Measurements from ENCODE around the gene PIK3CD.
"Not testable (repeated sequence)": the region's sequence is repeated elsewhere in the genome, so short reads cannot be mapped to it uniquely, and the experiment has no call there.

The PIK3CD gene

DNA sequence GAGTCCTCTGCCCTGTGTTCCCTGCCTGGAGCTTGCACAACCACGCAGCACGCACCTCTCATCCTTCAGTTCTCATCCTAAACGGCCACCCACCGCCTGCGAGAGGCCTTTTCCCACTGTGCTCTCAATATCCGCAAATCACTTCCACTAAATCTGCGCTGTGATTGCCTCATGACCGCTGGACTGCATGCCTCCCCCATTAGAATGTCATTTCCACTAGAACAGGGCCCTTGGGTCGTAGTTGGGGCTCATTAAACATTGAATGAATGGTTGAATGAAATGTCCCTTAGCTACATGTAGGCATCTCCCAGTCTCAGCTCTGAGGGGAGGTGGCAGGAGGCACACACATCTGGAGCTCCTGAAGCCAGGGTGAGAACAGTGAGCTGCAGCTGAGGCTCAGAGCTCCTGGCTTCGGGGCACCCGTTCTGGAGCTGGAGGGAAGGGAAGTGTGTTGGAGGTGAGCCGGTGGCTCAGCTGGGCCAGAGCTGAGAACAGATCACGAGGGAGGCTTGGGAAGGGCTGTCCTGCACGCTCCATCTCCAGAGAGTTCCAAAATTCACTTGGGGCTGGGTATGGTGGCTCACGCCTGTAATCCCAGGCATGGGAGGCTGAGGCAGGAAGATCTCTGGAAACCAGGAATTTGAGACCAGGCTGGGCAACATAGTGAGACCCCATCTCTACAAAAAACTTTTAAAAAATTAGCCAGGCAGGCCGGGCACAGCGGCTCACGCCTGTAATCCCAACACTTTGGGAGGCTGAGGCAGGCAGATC lies 32.4 kb upstream of the PIK3CD start:
- in situ Hi-C loops (cut with HindIII; ENCODE audit: low sequenced_read_pairs): no loop called here

DNA sequence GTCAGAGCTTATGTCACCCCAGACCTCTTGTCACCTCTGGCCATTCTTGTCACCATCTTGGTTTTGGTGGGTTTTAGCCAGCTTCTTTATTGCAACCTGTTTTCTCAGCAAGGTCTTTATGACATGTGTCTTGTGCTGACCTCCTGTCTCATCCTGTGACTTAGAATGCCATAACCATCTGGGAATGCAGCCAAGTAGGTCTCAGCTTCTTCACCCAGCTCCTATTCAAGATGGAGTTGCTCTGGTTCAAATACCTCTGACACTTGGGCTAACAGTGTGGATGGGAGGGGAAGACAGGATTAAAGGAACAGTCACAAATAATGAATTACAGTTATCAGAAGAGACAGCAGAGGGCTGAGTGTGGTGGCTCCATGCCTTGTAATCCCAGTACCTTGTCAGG lies 30.5 kb upstream of the PIK3CD start:
- in situ Hi-C loops (cut with HindIII; ENCODE audit: low sequenced_read_pairs): no loop called here

DNA sequence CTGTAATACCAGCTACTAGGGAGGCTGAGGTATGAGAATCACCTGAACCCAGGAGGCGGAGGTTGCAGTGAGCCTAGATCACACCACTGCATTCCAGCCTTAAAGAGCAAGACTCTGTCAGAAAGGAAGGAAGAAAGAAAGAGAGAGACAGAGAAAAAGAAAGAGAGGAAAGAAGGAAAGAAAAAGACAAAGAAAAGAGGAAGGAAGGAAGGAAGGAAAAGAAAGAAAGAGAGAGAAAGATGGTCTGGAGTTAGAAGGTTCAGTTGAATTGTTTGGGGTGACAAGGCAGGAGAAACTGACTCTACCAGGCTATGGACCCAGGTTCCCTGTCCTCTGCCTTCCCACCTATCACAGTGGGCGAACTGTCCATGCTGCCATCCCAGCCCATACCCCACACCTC lies 27.4 kb upstream of the PIK3CD start:
- in situ Hi-C loops (cut with HindIII; ENCODE audit: low sequenced_read_pairs): no loop called here

DNA sequence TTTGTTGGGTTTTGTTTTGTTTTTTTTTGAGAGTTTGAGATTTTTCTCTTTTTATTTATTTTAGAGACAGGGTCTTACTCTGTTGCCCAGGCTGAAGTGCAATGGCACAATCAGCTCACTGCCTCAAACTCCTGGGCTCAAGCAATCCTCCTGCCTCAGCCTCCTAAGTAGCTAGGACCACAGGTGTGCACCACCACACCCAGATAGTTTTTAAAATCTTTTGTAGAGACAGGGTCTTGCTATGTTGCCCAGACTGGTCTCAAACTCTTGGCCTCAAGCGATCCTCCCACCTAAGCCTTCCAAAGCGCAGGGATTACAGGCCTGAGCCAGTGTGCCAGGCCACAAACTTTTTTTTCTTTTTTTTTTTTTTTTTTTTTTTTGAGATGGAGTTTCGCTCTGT lies 26.5 kb upstream of the PIK3CD start:
- in situ Hi-C loops (cut with HindIII; ENCODE audit: low sequenced_read_pairs): not testable (repeated sequence)

DNA sequence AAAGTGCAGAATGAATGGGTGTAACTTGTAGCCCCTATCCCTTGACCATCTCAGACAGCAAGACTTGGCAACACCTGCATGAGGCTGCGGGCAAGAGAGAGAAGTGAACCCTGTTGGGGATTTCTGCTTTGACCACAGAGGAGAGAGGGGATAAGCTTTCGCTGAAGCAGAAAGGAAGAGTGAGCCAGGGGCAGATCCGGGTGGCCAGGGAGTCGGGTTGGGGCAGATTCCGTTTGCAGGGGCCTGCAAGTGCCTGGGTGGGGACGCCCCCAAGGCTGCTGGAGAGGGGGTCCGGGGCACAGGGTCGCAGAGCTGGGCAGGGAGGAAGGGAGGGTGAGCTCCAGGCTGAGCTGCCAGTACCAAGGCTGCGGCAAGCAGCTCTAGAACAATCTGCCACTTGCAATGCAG lies 25.3 kb upstream of the PIK3CD start:
- in situ Hi-C loops (cut with HindIII; ENCODE audit: low sequenced_read_pairs): no loop called here

DNA sequence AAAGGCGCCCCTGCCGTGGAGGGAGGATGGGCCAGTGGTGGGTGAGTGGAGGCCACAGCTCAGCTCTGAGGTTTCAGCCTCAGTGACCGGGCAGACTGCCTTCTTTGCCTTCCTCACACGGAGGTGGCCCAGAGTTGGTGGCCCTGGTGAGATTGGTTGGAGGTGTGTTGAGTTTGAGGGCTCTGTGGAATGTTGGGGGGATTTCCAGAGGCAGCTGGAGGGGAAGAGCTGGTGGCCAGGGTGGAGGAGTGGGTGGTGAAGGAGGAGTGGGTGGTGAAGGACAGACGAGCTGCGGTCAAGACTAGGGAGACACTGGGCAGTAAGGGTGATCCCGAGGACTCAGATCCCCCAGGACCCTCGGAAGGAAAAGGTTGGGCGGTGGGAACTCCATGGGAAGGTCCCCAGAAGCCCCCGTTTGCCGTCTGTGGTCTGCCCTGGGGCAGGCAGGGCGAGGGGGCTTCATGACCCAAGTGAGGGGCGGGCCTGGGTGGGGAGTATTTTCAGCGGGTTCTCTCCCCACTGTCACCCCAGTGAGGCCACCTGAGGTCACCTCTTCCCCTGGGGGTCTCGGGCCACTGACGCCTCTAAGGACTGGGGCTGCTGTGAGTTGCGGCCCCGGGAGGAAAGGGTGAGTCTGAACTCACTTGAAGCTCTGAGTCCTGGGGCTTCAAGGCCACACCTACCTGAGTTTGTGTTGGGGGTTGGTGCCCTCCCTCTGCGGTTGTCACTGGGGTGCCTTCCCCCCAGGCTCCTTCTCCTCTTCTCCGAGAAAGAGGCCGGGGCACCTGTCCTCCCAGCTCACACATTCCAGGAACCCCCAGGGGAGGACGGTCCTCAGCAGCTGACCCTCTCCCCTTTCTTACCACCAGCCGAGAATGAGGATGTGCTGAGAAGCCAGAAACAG lies 22.7 kb upstream of the PIK3CD start:
- in situ Hi-C loops (cut with HindIII; ENCODE audit: low sequenced_read_pairs): no loop called here

DNA sequence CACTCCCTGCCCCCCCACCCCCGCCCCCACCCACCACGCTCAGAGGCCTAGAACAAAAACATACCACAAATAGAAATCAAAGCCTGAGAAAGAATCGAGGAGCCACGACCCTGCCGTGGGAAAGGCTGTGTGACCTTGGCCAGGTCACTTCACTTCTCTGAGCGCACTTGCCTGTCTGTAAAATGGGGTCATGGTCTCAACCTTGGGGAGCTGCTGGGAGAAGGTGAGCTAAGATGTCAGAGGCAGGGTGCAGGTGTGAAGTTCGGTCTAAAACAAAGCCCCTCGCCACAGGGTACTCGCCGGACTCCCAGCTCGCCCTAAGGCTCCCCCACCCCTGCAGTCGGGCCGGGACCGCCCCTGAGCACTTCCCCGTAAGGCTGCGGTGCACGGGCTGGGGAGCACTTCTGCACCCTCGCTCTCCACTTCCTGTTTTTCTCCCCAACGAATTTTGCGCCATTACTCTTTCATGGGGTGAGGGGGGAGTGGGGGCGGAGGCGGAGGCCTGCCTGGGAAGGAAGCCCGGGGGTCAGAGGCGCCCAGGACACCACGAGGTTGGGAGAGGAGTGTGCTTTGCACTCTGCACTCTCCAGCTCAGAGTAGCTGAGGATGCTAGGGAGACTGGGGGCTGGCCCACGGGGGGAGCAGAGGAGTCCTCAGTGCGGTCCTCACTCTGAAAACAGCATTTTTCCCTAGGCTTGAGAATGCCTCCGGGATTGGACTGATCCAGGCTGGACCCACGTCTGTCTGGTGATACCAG lies 21.9 kb upstream of the PIK3CD start:
- in situ Hi-C loops (cut with HindIII; ENCODE audit: low sequenced_read_pairs): no loop called here

DNA sequence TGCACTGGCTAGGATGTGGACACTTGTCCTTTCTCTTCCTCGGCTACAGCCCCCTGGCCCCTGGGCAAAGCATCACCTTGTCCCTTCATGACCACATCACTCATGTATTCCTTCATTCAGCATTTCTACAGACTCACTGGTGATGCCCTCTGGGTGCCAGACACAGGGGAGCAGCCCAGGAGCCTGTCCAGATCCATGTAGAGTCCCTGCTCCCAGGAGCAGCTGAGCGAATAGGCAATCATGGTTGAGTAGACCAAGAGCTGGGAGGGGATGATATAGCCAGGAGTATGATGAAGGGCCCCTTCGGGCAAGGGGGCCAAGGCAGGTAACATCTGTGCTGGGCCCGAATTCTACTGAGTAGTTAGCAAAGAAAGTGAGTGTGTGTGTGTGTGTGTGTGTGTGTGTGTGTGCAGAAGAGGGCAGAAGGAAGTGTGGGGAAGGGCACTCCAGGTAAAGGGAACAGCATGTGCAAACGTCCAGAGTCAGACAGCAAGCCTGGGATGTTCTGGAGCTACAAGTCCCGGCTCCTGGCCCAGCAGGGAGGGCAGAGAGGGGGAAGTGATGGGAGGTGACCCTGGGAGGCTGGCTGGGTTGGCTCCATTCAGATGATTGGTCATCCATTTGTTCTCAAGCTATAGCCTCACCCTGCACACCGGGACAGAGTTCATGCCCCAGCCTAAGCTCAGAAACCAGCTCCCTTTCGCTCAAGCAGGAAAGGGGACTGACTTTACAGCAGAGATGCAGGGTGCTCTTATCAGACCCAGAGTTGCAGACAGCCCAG lies 21.0 kb upstream of the PIK3CD start:
- in situ Hi-C loops (cut with HindIII; ENCODE audit: low sequenced_read_pairs): no loop called here

DNA sequence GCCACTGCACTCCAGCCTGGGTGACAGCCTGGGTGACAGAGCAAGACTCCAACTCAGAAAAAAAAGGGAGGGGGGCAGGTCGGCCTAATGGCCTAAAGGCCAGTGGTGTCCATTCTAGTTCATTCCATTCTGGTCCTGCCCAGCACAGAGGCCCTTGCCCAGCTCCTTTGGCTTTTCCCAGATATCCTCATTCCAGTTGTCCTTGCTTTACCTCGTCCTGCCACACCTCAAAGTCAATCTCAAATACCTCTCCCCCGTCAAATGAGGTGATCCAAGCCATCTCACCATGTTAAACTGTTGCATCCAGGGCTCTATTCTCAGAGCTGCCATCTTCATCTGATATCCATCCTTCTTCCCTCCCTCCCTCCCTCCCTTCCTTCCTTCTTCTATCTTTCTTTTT lies 19.9 kb upstream of the PIK3CD start:
- in situ Hi-C loops (cut with HindIII; ENCODE audit: low sequenced_read_pairs): no loop called here

DNA sequence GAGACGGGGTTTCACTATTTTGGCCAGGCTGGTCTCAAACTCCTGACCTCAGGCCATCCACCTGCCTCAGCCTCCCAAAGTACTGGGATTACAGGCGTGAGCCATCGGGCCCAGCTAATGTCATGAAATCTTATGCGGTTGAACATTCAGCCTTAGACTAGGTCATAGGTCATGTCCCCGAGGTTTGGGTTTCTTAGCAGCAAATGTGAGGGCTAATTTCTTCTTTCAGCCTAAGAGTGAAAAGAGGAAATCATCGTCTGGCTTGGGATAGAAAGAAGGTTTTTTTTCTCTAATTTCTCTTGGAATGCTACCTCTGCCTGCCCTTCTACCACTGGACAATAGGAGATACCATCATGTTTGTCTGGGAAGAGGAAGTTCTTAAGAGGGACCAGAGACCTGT lies 18.0 kb upstream of the PIK3CD start:
- in situ Hi-C loops (cut with HindIII; ENCODE audit: low sequenced_read_pairs): no loop called here

DNA sequence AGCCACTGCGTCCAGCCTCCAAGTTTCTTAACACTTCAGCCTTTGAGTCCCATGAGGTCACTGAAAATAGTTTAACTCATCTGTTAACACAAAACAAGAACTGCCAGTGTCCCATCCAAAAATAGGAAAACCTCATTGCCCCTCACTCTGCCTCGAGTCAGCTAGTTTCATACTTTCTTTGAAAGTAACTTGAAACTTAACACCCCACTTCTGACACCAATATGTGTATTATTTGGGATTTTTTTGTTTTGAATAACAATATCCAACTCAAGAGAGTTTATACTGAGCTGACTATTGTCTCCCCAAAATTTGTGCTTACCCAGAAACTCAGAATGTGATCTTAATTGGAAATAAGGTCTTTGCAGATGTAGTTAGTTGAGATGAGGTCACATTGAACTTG lies 16.9 kb upstream of the PIK3CD start:
- in situ Hi-C loops (cut with HindIII; ENCODE audit: low sequenced_read_pairs): no loop called here

DNA sequence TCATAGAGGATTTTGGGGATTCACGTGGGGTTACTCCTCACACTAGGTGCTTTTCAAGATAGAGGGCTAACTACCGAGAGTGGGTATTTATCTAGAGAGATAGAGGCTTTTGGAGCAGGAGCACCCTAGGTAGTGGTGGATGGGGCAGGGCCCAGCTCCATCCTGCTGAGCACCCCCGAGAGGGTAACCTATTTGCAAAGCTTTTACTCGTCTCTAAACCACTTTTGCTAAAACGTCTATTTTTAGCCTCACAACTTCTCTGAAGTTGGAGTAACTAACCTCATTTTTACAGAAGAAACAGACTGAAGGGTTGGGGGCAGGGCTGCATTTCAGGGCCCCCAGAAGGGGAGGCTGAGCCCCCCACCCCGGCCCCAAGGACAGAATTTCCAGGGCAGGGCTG lies 12.3 kb upstream of the PIK3CD start:
- in situ Hi-C loops (cut with HindIII; ENCODE audit: low sequenced_read_pairs): no loop called here

DNA sequence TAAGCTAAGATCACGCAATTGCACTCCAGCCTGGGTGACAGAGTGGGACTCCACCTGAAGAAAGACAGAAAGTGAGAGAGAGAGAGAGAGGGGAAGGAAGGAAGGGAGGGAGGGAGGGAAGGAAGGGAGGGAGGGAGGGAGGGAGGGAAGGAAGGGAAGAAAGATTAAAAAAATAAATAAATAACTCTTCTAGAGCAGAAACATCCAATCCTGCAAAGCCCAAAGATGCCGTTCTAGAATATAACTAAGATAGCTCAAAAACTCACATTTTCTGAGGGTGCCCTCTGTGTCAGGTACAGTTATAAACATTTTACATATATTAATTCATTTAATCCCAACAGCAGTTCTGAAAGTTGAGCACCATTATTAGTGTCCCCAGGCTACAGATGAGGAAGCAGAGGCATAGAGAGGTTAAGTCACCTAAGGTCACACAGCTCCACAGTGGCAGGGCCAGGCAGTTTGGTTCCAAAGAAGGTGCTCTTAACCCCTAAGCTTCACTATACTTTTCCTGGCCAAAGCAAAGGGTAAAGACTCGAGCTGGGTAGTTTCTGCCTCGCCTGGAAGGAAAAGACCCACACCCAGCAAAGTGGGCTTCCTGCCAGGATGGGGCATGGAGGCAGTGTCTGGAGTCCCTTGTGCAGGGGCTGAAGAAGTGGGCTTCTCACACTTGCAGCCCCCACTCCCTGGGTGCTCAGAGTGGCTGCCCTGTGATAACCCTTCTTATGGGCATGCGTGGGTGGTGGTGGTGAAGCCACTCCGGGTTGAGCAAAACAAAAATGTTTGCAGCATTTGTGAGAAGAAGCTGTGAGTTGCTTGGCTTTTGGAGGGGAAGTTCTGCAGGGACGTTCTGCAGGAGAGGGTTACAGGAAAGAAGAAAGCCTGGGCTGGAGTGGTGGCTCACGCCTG lies 7.9 kb upstream of the PIK3CD start:
- in situ Hi-C loops (cut with HindIII; ENCODE audit: low sequenced_read_pairs): loop anchor here (5.0 kb wide), 1 partner anchor 46 kb away; no protein-coding TSS in a partner anchor

DNA sequence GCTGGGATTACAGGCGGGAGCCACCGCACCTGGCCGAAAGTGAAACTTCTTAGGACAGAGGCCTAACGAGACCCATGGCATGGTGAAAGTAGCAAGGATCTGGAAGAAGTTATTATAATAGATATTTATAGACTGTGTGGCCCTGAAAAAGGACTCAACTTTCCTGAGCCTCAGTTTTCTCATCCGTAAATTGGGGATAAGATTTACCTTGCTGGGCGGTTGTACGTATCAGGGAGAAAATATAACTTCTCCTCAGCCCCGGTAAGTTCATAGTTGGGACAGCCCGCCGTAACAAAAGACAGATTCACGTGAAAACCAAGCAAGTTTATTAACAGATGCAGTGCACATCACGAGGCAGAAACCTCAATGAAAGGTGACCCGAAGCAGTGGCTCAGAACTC lies 5.5 kb upstream of the PIK3CD start:
- in situ Hi-C loops (cut with HindIII; ENCODE audit: low sequenced_read_pairs): no loop called here

DNA sequence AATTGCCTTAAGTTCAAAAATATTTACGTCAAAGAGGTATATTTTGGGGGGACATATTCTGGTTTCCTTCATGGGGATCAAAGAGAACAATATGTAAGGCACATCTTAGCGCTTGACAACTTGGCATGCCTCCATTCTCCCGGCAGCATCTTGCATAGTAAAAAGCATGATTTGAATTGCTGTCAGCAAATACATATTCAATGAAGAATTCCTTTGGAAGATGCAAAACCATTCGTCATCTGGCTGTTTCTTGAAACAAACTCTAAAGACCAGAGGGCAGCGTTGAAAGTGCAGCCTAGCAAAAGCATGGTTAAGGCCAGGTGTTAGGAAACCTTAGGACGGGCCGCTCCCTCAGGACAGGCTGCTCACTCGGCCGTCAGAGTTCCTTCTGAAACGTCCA lies 3.4 kb upstream of the PIK3CD start:
- in situ Hi-C loops (cut with HindIII; ENCODE audit: low sequenced_read_pairs): no loop called here

DNA sequence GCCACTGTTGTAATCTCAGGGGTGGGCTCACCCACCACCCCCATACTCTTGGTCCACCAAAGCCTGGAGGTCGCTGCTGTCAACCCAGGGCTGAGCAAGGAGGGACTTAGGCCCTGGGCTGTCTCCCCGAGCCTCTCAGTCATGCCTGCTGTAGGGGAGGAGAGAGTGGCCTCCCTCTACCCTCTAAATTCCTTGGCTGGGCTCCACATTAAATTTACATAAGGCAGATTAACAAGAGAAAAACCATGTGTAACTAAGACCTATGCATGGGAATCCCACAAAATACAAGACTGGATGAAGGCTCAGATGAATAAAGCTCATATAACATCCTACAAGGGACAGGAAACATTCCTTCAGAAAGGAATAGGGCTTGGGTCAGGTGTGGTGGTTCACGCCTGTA lies 1.8 kb upstream of the PIK3CD start:
- in situ Hi-C loops (cut with HindIII; ENCODE audit: low sequenced_read_pairs): loop anchor here (25.0 kb wide), 1 partner anchor 163 kb away; the partner anchor contains the start of gene CLSTN1

DNA sequence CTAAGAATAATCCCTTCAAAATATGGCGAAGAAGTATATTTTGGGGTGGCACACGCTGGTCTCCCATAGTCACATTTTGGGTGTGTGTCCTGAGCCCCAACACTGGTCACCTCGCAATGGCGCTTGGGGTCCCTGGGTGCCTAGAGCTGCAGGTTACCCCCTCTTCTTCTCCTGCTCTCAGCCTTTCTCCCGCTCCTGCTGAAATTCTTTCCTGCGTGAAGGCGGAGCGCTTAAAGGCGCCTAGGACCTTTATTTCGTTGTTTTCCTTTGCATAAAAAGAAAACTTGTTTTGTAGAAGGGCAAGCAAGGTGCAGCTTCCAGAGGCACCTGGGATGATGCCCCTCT lies 339 bp upstream of the PIK3CD start:
- in situ Hi-C loops (cut with HindIII; ENCODE audit: low sequenced_read_pairs): loop anchor here (25.0 kb wide), 1 partner anchor 161 kb away; the partner anchor contains the start of gene CLSTN1

DNA sequence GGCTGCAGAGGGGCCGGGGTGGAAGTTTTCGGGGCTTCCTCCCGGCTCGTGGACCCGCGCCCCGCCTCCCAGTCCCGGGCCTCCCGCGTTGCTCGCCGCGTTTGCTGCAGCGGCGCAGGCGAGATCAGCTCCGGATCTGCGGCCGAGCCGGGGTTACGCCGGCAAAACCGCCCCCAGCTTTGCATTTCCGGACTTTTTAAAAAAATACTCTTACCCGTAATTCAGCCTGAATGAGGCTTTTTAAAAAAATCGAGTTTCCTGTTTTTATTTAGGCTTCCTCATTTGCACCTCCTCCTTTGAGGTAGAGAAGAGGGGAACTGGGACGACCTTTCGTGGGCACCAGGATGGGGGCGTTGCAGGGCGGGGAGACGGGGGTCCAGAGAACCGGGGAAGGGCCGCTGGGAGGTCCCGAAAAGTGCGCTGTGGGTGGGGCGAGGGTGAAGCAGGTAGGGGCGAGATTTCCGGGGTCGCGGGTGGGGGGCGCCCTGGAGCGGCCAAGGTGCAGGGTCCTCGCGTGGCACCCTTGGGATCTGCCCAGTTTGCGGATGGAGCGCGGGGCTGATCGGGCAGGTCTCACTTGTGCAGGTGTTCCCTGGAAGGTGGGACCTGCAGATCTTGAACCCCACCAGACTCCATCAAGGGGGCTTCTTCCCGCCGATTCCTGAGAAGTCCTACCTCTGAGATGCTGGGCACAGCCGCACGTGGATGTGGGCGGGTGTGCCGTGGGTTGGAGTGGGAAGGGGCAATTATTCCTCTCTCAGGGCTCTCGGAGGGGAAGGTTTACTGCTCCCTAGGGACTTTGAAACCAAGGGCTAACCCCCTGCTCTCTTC lies 1.1 kb downstream of the PIK3CD start:
- in situ Hi-C loops (cut with HindIII; ENCODE audit: low sequenced_read_pairs): loop anchor here (25.0 kb wide), 1 partner anchor 160 kb away; the partner anchor contains the start of gene CLSTN1

DNA sequence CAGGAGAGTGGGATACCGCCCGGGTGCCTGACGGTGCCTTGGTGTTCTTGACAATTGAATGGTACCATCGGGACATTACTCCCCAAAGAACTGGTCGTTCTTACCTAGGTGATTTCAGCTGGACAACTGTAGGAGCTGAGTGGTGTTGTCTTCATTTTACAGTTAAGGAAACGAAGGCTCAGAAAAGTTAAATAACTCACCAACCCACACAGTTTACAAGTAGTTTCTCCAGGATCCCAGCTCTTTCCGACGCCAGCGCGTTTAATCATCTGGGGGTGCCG lies 1.6 kb downstream of the PIK3CD start:
- in situ Hi-C loops (cut with HindIII; ENCODE audit: low sequenced_read_pairs): loop anchor here (25.0 kb wide), 1 partner anchor 159 kb away; the partner anchor contains the start of gene CLSTN1

Measured in endothelial cell of hepatic sinusoid (primary cell).